GM19467 (cell line): ENCODE results near the gene SOX6.

ENCODE experiments used
- ATAC-seq: cut with Tn5 transposase; IDR thresholded peaks from one replicate; pipeline ENCODE4 v1.9.1; 2021; ENCODE audit warnings: mild to moderate bottlenecking, moderate library complexity; ENCODE audit not compliant: unreplicated experiment

The SOX6 gene

DNA sequence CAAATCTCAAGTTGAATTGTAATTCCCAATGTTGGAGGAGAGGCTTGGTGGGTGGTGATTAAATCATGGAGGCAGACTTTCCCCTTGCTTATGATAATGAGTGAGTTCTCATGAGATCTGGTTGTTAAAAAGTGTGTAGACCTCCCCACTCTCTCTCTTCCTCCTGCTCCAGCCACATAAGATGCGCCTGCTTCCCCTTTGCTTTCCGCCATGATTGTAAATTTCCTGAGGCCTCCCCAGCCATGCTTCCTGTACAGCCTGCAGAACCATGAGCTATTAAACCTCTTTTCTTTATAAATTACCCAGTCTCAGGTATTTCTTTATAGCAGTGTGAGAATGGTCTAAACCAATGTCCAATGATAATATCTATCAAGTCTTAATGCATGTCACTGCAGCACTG lies 34.2 kb downstream of the SOX6 start:
- ATAC-seq = no peak

- no peak for ATAC-seq
These were observed 35.2 kb downstream of the SOX6 start for GRCh38 chr11:16321148-16321547.

DNA sequence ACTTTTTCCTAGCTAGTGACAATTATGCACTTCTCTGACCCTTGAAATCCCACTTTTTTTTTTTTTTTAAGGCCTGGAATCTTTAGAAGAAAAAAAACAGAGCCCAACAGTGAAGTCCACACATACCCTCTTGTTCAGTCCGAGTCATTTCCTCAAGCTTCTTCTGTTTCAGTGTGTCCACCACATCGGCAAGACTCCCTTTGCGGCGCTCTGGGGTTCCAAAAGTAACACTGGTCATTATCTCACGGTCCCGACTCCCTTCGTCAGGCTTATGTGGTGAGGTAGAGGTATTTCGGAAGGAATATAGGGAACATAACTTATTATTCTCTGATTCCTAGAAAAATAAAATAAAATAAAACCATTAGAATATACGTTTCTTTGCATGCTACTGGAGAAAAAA lies 38.0 kb downstream of the SOX6 start:
- no peak for ATAC-seq

DNA sequence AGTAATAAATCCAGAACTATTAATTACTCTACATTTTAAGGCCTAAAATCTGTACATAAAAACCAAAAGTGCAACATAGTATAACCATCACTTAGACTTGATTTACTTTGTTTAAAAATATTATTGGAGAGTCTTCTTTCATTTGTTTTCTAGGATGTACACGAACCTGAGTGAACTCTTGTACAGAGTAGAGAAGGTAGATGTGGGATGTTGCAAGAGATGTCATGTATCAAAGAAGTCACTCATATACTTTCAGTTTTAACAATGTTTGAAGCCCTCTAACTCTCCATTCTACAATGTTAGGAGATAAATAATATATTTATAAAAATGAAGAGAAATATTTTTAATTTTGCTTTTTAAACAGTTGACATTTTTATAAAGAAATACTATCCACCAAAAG lies 38.6 kb downstream of the SOX6 start:
- no peak for ATAC-seq

DNA sequence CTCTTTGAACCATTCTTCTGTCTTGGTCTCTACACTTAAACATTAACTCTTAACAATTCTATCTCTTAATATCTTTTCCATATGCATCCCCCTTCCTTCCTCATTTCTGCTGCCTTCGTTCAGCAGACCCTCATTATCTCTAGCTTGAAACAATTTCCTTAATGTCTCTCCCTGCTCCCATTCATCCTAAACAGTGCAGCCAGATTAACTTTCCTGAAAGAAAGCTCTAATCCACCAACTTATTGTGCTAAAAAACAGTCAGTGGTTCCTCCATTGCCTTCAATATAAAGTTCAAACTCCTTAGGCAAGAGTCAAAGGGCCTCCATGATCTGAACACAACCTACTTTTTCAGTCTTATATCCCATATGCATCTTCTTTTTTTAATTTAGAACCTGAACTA lies 42.5 kb downstream of the SOX6 start:
- ATAC-seq = no peak

DNA sequence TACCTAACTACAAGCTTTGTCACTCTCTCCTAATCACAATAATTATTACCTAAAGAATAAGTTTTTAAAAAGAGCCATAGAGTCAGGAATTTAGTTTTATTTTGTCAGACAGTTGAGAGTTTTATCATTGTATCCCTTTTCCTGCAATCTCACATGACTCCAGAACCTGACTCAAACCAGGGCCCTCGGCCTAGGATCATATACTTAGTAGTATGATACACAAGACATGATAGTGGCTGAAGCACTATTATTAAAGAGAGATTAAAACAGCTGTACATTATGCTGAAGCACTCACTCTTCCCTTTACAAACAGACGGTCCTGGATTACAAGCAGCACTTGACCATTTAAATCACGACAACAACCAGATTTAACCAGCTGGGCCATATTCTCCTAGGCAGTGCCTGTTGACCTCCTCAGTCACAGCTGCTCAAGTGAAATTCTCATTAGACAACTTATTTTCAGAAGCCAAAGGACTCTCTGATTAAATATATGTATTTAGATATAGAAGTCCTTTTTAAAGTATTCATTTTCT lies 44.0 kb downstream of the SOX6 start:
- ATAC-seq = no peak

DNA sequence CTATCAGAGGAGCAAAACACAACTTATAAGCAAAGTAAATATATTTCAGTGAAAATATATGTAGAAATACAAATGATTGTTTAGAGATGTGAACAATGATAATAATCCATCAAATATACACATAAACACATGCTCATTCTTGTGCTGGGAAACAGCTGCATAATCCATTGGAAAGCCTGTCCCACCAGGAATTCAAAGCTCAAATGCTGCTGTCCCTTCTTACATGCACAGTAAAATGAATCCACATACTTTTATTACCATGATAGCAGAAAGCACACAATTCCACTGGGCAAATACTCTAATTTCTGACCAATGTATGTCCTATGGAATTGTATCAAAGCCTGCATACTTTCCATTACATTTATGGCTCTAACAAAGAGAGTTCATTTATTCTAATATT lies 44.5 kb downstream of the SOX6 start:
- no peak for ATAC-seq

- no peak for ATAC-seq
These were observed 45.4 kb downstream of the SOX6 start for GRCh38 chr11:16310943-16311342.

DNA sequence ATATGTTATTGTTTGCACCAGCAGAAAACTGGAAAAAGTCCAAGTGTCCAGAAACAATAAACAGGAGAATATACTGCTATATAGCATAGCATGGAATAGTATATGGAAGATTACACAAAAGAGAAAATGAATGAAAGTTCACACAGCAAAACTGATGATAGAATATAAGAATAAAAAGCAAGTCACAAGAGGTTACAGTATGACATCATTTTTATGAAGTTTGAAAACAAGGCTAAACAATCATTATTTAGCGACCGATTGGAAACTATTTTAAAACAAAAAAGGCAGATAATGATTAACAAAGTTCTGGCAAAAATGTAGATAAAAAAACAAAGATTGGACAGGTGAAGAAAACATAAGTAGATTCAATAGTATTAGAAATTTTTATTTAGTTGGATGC lies 47.1 kb downstream of the SOX6 start:
- no peak for ATAC-seq

DNA sequence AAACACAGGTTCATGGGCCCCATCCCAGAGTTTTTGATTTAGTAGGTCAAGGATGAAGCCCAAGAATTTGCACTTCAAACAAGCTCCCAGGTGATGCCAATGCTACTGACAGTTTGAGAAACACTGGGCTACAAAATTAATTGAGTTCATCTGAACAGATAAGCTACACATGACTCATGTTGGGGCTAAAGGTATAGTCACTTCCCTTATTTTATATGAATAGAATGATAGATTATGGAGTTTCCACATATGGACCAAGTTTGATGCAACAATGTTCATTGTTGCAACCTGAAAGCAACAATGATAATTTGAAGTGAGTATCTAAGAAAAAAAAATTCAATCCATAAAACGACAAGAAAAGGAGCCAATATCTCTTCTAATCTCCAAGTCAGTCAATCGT lies 54.9 kb downstream of the SOX6 start:
- ATAC-seq = no peak

- no peak for ATAC-seq
These were observed 56.2 kb downstream of the SOX6 start for GRCh38 chr11:16299884-16300782.

DNA sequence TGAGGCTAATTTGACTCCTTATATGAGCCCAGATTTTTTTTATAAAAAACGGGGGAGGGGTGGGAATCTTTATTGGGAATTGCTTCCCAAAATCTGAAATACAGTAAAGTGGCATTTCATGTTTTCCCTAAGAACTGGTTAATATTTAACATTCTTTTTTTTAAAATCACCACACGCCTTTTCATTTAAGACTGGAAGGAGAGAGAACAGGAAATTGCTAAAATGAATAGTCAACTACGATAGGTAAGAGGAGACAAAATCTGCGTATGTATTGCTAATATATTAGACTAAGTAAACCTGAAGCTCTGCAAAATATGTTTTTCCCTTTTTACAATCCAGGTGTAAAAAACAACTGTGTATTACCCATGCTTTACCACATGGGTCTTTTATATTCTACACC lies 57.0 kb downstream of the SOX6 start:
- no peak for ATAC-seq

DNA sequence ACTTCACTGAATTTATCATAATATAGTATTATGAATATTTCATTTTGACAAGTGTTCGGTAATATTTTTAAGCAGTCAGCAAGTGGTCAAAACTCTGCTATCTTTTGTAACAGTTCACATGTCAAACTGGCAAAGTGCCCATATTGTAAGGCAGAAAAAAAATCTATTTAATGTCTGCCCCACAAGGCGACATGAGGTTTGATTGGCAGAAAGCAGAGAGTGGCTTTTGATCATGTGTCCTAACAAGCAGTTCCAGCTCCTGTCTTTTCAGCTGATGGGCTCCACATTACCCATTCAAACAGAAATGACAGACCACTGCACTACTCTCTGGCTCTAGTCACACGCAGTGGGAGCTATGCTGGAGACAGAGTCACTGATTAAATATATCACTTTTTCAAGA lies 59.0 kb downstream of the SOX6 start:
- no peak for ATAC-seq

DNA sequence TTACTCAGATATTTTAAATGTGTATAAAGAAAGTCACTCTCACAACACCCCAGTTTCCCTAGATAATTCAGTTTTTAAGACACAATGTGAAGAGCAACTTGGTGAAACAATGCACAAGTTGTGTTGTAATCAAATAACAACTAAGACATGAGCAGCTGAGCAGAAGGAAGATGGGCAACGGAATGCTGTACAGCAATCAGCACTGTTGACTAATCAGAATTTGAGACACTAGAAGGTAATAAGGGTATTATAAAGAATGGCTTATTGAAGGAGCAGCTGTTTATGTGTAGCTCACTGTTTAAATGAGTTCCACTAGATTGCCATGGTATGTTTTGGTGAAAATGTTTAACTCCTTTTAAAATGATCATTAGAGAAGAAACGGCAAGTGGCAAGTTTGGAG lies 60.1 kb downstream of the SOX6 start:
- ATAC-seq = no peak

DNA sequence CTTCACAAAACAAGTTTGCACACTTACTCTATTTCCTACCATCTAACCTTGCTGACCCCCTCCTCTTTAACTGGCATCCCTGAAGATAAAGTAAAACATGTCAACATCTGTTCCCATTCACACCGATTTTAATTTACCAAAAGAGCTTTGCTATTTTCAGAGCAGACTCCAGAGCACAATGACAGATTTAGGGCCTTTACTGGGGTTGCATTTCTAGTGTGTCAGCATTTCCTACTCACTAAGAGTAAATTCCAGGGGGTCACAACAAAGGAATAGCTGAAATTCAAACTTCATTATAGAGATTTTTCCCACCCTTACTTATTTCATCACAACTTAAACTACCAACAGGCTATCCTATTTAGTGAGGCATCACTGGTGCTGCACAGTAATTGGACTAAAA lies 60.8 kb downstream of the SOX6 start:
- ATAC-seq = no peak

GRCh38 chr11:16293204-16293681 lies 63.1 kb downstream of the SOX6 start:
- ATAC-seq = no peak

DNA sequence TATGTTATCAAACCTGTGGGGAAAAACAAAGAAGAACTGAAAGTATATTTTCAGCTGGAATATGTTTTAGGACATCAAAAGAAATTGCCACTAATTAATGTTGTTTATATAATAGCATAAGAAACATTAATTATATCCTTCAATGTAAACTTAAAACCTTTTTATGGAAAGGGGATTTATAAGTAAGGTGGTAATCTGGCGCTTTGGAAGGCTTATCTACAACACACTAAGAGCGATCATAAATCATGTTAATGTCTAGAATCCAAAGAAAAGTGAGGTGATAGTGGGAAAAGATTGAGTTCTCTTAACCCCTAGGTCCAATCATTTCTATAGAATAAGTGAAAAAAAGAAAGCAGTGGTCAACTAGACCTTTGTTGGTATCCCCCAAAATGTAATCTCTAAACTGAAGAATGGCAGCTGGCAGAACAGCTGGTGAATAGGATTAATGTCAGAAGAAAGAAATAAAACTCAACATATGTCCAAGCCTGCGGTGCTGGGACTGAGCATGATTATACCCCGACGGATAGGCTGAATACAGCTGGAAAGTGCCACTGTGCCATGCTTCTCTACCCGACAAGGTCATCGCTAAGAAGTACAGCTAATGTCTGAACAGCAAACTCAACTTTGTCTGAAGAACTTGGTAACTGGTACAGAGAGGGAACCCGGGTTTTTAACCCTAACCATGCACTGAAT lies 64.0 kb downstream of the SOX6 start:
- ATAC-seq = no peak

GRCh38 chr11:16291729-16292128 lies 64.6 kb downstream of the SOX6 start:
- ATAC-seq = no peak

DNA sequence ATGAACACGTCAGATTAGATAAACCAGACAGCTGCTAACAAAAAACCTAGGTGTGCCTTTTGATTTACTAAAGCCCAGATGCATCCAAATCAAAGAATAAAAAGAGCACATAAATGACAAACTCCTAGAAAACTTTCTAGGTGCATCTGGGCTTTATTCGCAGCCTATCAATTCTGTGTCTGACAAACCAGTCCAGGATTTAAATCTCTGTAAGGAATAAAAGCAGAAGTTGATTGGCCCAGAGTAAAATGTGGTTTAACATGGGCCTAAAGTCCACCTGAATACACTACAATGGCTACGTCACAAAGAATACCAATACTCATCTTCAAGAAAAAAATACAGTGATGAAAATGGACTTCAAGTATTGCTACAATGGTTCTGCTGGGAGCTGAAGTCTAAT lies 66.8 kb downstream of the SOX6 start:
- ATAC-seq = no peak

DNA sequence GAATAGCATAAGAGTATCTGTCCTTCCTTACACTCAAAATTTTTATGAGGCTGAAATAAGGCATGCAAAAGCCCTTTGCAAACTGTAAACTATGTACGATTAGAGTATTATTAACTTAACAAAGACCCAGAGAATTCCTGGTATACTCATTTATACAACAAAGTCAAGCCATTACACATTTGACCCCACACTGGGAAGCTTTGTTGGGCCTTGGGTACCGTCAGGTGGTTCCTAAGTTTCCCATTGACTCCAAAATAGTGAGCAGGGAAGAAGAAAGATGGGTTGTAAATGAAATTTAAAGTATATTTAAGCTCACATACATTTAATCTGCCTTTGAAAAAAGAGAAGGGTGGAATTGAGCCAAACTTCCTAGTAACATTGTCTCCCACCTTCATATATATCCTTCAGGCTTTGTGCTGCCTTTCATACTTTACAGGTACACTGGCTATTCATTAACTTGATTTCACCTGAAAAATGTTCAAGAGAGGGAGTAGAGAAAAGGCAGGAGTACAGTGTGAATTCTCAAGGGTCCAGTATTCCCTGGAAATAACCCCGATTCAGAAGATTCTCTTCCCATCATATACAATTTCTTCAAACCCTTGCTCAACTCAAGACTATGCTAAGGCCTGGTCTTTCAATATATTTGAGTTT lies 68.6 kb downstream of the SOX6 start:
- ATAC-seq = no peak

DNA sequence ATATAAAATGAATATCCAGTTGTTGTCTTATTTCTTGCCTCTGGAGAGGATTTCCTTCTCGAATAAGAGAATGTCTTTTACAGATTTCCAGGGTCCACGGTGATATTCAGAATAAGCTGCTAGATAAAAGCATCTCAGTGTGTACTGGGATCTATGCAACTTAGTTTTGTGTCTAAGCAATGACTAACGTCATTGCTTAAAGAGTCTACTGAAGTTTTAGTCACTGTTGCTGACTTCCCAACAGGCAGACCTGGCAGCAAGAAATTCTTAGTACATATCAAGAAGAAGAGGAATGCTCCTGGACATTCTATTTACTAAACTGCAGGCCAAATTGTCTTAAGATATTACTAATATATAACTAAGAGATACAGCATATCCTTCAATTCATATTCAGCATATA lies 70.3 kb downstream of the SOX6 start:
- no peak for ATAC-seq
